GM21423 (cell line): ENCODE measurements around the gene MKLN1.
A peak's percentile ranks its signal among the peaks of the same experiment; 100 is the strongest.

Experiments
- ATAC-seq: cut with Tn5 transposase; IDR thresholded peaks from one replicate; pipeline ENCODE4 v1.9.1; 2021; ENCODE audit warnings: mild to moderate bottlenecking, moderate library complexity; ENCODE audit not compliant: unreplicated experiment

The MKLN1 gene

GRCh38 chr7:131538071-131538812, 210.6 kb downstream of the MKLN1 start:
- no peak for ATAC-seq

GRCh38 chr7:131538813-131539179, 211.1 kb downstream of the MKLN1 start:
- no peak for ATAC-seq

GRCh38 chr7:131540491-131541162, 213.0 kb downstream of the MKLN1 start:
- ATAC-seq: no peak

- no peak for ATAC-seq
Observed at GRCh38 chr7:131543298-131543697, 215.6 kb downstream of the MKLN1 start.

- no peak for ATAC-seq
Observed at GRCh38 chr7:131544021-131544420, 216.3 kb downstream of the MKLN1 start.

GRCh38 chr7:131544449-131545301, 217.0 kb downstream of the MKLN1 start:
- ATAC-seq: peak; percentile 56

GRCh38 chr7:131546126-131546525, 218.4 kb downstream of the MKLN1 start:
- ATAC-seq: no peak
